PC-3 (cell line): Measurements from ENCODE around the gene KAT2A. TPM values are rescaled to one million over a fixed set of nuclear protein-coding genes. Genes with fewer than 3 reads are reported as not detected.

Experiments
- ATAC-seq: fragments of 200-7000 bp; cut with Tn5 transposase; 2 replicates; pipeline ENCODE4 v1.9.1; 2020; ENCODE audit warnings: mild to moderate bottlenecking, moderate library complexity
- BruUV-seq: library from RNA; stranded (reverse); fragments of 400-500 nt; replicated peaks from 2 replicates; lab custom pipeline; 2021; lab: Mats Ljungman, UMichigan
- CTCF ChIA-PET: fragments of 300-600 bp; sonication (Branson Sonifier 250); formaldehyde crosslinking; loops from one replicate; lab custom pipeline; 2022; ENCODE audit warnings: antibody characterized with exemption; lab: Charles Lee
- POLR2A ChIA-PET: fragments of 300-600 bp; sonication (Branson Sonifier 250); formaldehyde crosslinking; loops from one replicate; lab custom pipeline; 2022; ENCODE audit warnings: antibody characterized with exemption; ENCODE audit not compliant: unreplicated experiment; lab: Charles Lee
- DNase-seq: peaks from one replicate; pipeline ENCODE4 v3.0.0-alpha.2; 2015
- H2AFZ ChIP-seq: fragments of 300-600 bp; sonication (generic); 2 replicates; pipeline ENCODE4 v1.6.0; 2016; ENCODE audit warnings: antibody characterized with exemption, low read length
- H3F3A ChIP-seq: fragments of 300-600 bp; sonication (generic); one replicate; pipeline ENCODE4 v1.6.0; 2017; ENCODE audit warnings: antibody characterized with exemption, low read length, control low read depth, mild to moderate bottlenecking; ENCODE audit not compliant: unreplicated experiment
- H3K27ac ChIP-seq: fragments of 300-600 bp; sonication (generic); 2 replicates; pipeline ENCODE4 v1.5.1; 2016; ENCODE audit warnings: mild to moderate bottlenecking, low read length
- H3K27me3 ChIP-seq: fragments of 300-600 bp; sonication (generic); 2 replicates; pipeline ENCODE4 v1.6.1; 2016; ENCODE audit warnings: low read length, mixed read lengths
- H3K36me3 ChIP-seq: fragments of 300-600 bp; sonication (generic); 2 replicates; pipeline ENCODE4 v1.6.1; 2016; ENCODE audit warnings: low read depth, mixed run types, low read length, mixed read lengths
- H3K4me1 ChIP-seq: fragments of 300-600 bp; sonication (generic); 2 replicates; pipeline ENCODE4 v1.5.1; 2016; ENCODE audit warnings: low read length; ENCODE audit not compliant: insufficient read depth
- H3K4me2 ChIP-seq: fragments of 300-600 bp; sonication (generic); 2 replicates; pipeline ENCODE4 v1.6.0; 2016; ENCODE audit warnings: low read length
- H3K4me3 ChIP-seq: fragments of 300-600 bp; sonication (generic); 2 replicates; pipeline ENCODE4 v1.5.1; 2016; ENCODE audit warnings: mild to moderate bottlenecking, low read length, mixed read lengths
- H3K79me2 ChIP-seq: fragments of 300-600 bp; sonication (generic); 2 replicates; pipeline ENCODE4 v1.6.1; 2017; ENCODE audit warnings: low read length, mixed read lengths
- H3K9ac ChIP-seq: fragments of 300-600 bp; sonication (generic); 2 replicates; pipeline ENCODE4 v1.6.0; 2016; ENCODE audit warnings: mild to moderate bottlenecking, low read length
- H3K9me2 ChIP-seq: fragments of 300-600 bp; sonication (generic); replicated peaks from 2 replicates; pipeline ENCODE4 v1.6.1; 2016; ENCODE audit warnings: mixed run types, low read length, mixed read lengths
- H3K9me3 ChIP-seq: fragments of 300-600 bp; sonication (generic); 2 replicates; pipeline ENCODE4 v1.6.1; 2016; ENCODE audit warnings: low read length, mixed read lengths
- H4K20me1 ChIP-seq: fragments of 300-600 bp; sonication (generic); 2 replicates; pipeline ENCODE4 v1.6.1; 2016; ENCODE audit warnings: low read length, mixed read lengths
- CTCF ChIP-seq: fragments of 300-600 bp; sonication (generic); conservative IDR thresholded peaks from 2 replicates; pipeline ENCODE4 v1.5.1; 2017; ENCODE audit warnings: antibody characterized with exemption, low read depth, mild to moderate bottlenecking, low read length
- EZH2 ChIP-seq: fragments of 300-600 bp; sonication (generic); IDR thresholded peaks from one replicate; pipeline ENCODE4 v1.6.1; 2017; ENCODE audit warnings: antibody characterized with exemption, mild to moderate bottlenecking, low read length; ENCODE audit not compliant: unreplicated experiment
- EZH2phosphoT487 ChIP-seq: fragments of 300-600 bp; sonication (generic); IDR thresholded peaks from 2 replicates; pipeline ENCODE4 v1.6.1; 2018; ENCODE audit warnings: mild to moderate bottlenecking, antibody characterized with exemption, low read length, borderline replicate concordance
- intact Hi-C: fragments of 100-400 bp; cut with micrococcal nuclease; formaldehyde crosslinking; loops from 2 replicates; pipeline ENCODE4 v1.9.0; 2023
- total RNA-seq: library from RNA; depleted of rRNA; stranded (reverse); fragments of >200 nt; gene quantifications from 2 replicates; pipeline ENCODE4 v1.2.3, GENCODE V29; 2014; rRNA removed

KAT2A gene
- total RNA-seq, 1 experiment from 2014 or later = not detected

- no TSS peak for BruUV-seq
- H3K4me1 ChIP-seq = no peaks in the 10 kb centered on the region
- peak; percentile 62 for DNase-seq
- H3K9me3 ChIP-seq = no peaks in the 10 kb centered on the region
- intact Hi-C loops = loop anchor here (1.0 kb wide), 1 partner anchor 460 kb away; no protein-coding TSS in a partner anchor
- peak; percentile 64 for ATAC-seq
- H3K4me3 ChIP-seq = no peak overlapping the region
- no peak overlapping the region for H3K4me2 ChIP-seq
- ChIA-PET CTCF (interaction anchor here (0.6 kb wide), 2 partner anchors 34 to 451 kb away, joined by 3 read pairs; no protein-coding TSS in a partner anchor), POLR2A (no interaction called here)
- 0 out of 2 replicates have a peak, but pooled peaks cover 8% of the 10 kb centered on the region for H3K27me3 ChIP-seq
- H3K9me2 ChIP-seq = no peaks in the 10 kb centered on the region
- no peaks in the 10 kb centered on the region; the same call in 1 of the 2 replicates for H3K36me3 ChIP-seq
- H4K20me1 ChIP-seq = no peaks in the 10 kb centered on the region
- H2AFZ ChIP-seq = 0 out of 2 replicates have a peak overlapping the region, but pooled peaks have one; percentile 18
- no peaks in the 10 kb centered on the region for H3F3A ChIP-seq
- no peak overlapping the region for H3K27ac ChIP-seq
- no peak overlapping the region for H3K9ac ChIP-seq
- no peaks in the 10 kb centered on the region for H3K79me2 ChIP-seq
- peak; percentile 87 for TF ChIP-seq CTCF
- TF ChIP-seq EZH2phosphoT487 = no peak
- no peak for TF ChIP-seq EZH2
These were observed 53.6 kb downstream of the KAT2A start for GRCh38 chr17:42067371-42068091.

DNA sequence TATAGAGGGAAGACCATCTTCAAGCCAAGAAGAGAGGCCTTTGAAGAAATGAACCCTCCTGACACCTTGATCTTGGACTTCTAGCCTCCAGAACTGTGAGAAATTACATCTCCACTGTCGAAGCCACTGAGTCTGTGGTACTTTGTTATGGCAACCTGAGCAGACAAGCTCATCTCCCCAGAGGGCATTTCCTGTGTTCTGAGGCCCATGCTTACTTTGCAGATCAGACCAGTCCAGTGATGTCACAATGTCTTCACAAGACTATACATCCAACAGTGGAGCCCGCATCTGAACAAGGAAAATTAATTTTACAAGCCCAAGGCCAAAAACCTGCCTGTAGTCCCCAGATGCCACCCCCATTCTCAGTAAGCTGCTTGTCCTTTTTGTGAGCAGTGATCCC, 56.0 kb downstream of the KAT2A start:
- H3K9me3 ChIP-seq = no peaks in the 10 kb centered on the region
- DNase-seq (no peak), ATAC-seq (no peak)
- no peaks in the 10 kb centered on the region for H3F3A ChIP-seq
- no TSS peak for BruUV-seq
- no peaks in the 10 kb centered on the region for H3K79me2 ChIP-seq
- H3K27ac ChIP-seq = no peak overlapping the region
- no peak overlapping the region for H2AFZ ChIP-seq
- ChIA-PET POLR2A (no interaction called here), CTCF (interaction anchor here (0.6 to 1.9 kb wide), 3 partner anchors 27 to 462 kb away, joined by 3 to 6 read pairs (median 6); no protein-coding TSS in a partner anchor)
- H3K9me2 ChIP-seq = no peaks in the 10 kb centered on the region
- H3K4me2 ChIP-seq = no peak overlapping the region
- no peaks in the 10 kb centered on the region for H3K4me1 ChIP-seq
- H3K4me3 ChIP-seq = no peak overlapping the region
- no peaks in the 10 kb centered on the region for H4K20me1 ChIP-seq
- no peaks in the 10 kb centered on the region for H3K27me3 ChIP-seq
- intact Hi-C loops = no loop called here
- TF ChIP-seq EZH2phosphoT487 (no peak), CTCF (no peak), EZH2 (no peak)
- no peaks in the 10 kb centered on the region; the same call in 1 of the 2 replicates for H3K36me3 ChIP-seq
- no peak overlapping the region for H3K9ac ChIP-seq

Other genes starting within 250 kb of the KAT2A start
- 110 and 114 TPM in 2 replicates for gene ACLY, start 202.4 kb downstream of the KAT2A start, total RNA-seq
- gene ODAD4, start 190.8 kb downstream of the KAT2A start, total RNA-seq = 0.15 and 0.98 TPM in 2 replicates
- 75.4 and 91.6 TPM in 2 replicates for gene CNP, start 154.6 kb downstream of the KAT2A start, total RNA-seq
- gene DNAJC7, start 103.9 kb downstream of the KAT2A start, total RNA-seq = 60.1 and 76.3 TPM in 2 replicates
- gene NKIRAS2, start 101.3 kb downstream of the KAT2A start, total RNA-seq = 39.4 and 46.6 TPM in 2 replicates
- gene C17orf113, start 70.8 kb downstream of the KAT2A start, total RNA-seq = 0.62 and 1.8 TPM in 2 replicates
- gene ZNF385C, start 22.9 kb downstream of the KAT2A start, total RNA-seq = 0.04 and 0.17 TPM in 2 replicates
- not detected in 2 replicates for gene DHX58, start 8.7 kb downstream of the KAT2A start, total RNA-seq
- gene HSPB9, start 1.4 kb upstream of the KAT2A start, total RNA-seq = not detected in 2 replicates
- gene RAB5C, start 33.6 kb upstream of the KAT2A start, total RNA-seq = not detected in 2 replicates
- gene KCNH4, start 59.8 kb upstream of the KAT2A start, total RNA-seq = not detected in 2 replicates
- gene HCRT, start 64.1 kb upstream of the KAT2A start, total RNA-seq = not detected in 2 replicates
- not detected in 2 replicates for gene GHDC, start 73.1 kb upstream of the KAT2A start, total RNA-seq
- gene STAT5B, start 155.0 kb upstream of the KAT2A start, total RNA-seq = not detected in 2 replicates
- gene STAT5A, start 167.1 kb upstream of the KAT2A start, total RNA-seq = not detected in 2 replicates